B cell (primary cell): Measurements from ENCODE around the gene NMNAT2.

Source experiments
- EZH2 ChIP-seq: IDR thresholded peaks from 2 replicates; pipeline ENCODE4 v1.6.1; 2012; ENCODE audit warnings: borderline replicate concordance, low read depth, mild to moderate bottlenecking, moderate library complexity, low read length; ENCODE audit not compliant: insufficient read depth, poor library complexity, severe bottlenecking
- TF ChIP-seq, protein P1 (sequence below): fragments of 200-600 bp; IDR thresholded peaks from one replicate; pipeline ENCODE4 v1.8.0; 2022; ENCODE audit warnings: antibody characterized with exemption, mild to moderate bottlenecking

GRCh38 chr1:183205196-183205781, 212.9 kb downstream of the NMNAT2 start:
- TF ChIP-seq, protein P1, sequence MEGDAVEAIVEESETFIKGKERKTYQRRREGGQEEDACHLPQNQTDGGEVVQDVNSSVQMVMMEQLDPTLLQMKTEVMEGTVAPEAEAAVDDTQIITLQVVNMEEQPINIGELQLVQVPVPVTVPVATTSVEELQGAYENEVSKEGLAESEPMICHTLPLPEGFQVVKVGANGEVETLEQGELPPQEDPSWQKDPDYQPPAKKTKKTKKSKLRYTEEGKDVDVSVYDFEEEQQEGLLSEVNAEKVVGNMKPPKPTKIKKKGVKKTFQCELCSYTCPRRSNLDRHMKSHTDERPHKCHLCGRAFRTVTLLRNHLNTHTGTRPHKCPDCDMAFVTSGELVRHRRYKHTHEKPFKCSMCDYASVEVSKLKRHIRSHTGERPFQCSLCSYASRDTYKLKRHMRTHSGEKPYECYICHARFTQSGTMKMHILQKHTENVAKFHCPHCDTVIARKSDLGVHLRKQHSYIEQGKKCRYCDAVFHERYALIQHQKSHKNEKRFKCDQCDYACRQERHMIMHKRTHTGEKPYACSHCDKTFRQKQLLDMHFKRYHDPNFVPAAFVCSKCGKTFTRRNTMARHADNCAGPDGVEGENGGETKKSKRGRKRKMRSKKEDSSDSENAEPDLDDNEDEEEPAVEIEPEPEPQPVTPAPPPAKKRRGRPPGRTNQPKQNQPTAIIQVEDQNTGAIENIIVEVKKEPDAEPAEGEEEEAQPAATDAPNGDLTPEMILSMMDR: no peak
- TF ChIP-seq EZH2: no peak
